ENCODE results near the gene ACAD10. TPM values are rescaled to one million over a fixed set of nuclear protein-coding genes. Genes with fewer than 3 reads are reported as not detected.
"Not testable (repeated sequence)": the region's sequence is repeated elsewhere in the genome, so short reads cannot be mapped to it uniquely, and the experiment has no call there.

Gene ACAD10
- total RNA-seq, 2 donors from 2014 or later = 13.0 to 18.2 TPM

- Histone ChIP-seq H3K4me1 (no peaks in the 10 kb centered on the region), H3K36me3 (peaks cover 45% of the 10 kb centered on the region), H3K4me3 (no peak overlapping the region), H3K27ac (no peak overlapping the region), H3K9me3 (no peaks in the 10 kb centered on the region), H3K27me3 (no peaks in the 10 kb centered on the region)
- no peak for TF ChIP-seq CTCF (IDR thresholded peaks at IDR 0.05)
- DNase-seq (ENCODE audit: low spot score) = no peak
These were observed 47.6 kb downstream of the ACAD10 start for GRCh38 chr12:111733340-111733915.

GRCh38 chr12:111739524-111739923 lies 53.7 kb downstream of the ACAD10 start:
- DNase-seq (ENCODE audit: low spot score); H3K27me3 ChIP-seq; H3K27ac ChIP-seq; H3K4me1 ChIP-seq; H3K9me3 ChIP-seq; H3K4me3 ChIP-seq: not testable (repeated sequence)
- peaks cover 26% of the 10 kb centered on the region for H3K36me3 ChIP-seq

DNA sequence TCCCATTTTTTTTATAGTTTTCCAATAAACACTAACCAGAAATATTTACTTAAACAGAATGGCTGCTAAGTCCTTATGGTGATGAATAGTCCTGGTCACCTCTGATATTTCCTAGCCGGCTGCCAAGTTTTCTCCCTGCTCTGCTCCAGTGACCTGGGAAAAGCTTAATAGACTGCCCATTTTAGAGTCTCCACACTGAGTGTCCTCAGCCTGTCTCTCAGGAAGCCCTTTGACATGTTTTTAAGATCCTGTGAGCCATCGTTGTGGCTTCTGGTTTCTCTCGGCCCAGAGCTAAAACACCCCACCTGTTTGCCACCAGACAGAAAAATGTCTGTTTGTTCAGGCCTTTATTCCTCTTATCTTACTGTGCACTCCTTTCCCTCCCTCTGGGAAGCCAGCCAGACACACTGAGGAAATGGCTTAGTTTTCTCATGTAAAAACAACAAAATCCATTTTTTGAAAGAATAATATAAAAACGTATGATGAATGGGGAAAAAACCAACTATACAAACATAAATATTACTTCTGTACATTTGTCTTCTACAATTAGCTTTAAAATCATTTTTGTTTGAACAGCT lies 55.5 kb downstream of the ACAD10 start:
- Histone ChIP-seq H3K36me3 (peaks cover 37% of the 10 kb centered on the region), H3K4me1 (peaks cover 0 to 8% of the 10 kb centered on the region in 2 donors), H3K9me3 (no peaks in the 10 kb centered on the region), H3K4me3 (no peak overlapping the region), H3K27ac (peak overlapping the region; percentile 14 to 16), H3K27me3 (no peaks in the 10 kb centered on the region)
- TF ChIP-seq CTCF (IDR thresholded peaks at IDR 0.05) = no peak
- no peak for DNase-seq (ENCODE audit: low spot score)

GRCh38 chr12:111745211-111745610 lies 59.4 kb downstream of the ACAD10 start:
- no peak for TF ChIP-seq CTCF (IDR thresholded peaks at IDR 0.05)
- Histone ChIP-seq H3K27me3 (no peaks in the 10 kb centered on the region), H3K4me1 (peaks cover 0 to 33% of the 10 kb centered on the region in 2 donors), H3K36me3 (peaks cover 32% of the 10 kb centered on the region), H3K27ac (no peak overlapping the region), H3K9me3 (no peaks in the 10 kb centered on the region), H3K4me3 (no peak overlapping the region)
- no peak for DNase-seq (ENCODE audit: low spot score)

DNA sequence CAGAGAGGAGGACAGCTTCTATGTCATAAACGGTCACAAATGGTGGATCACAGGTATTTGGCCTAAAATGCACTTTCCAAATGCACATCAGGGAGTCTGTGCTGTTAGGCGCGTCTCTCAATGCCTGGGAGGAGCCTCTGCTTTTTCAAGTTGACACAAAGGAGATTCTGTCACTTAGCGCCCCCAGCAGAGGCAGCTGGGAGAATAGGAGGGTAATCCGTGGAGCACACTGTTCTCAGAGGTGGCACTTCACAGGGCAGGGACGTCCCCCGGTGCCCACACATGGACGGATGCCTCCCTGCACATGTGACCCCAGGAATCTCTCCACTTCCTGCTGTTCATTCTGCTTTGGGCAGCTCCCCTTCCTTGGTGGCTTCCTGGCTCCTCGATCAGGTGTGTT lies 61.5 kb downstream of the ACAD10 start:
- peaks cover 0 to 24% of the 10 kb centered on the region in 2 donors for H3K4me1 ChIP-seq
- H3K27ac ChIP-seq = peak overlapping the region; percentile 53 to 73
- peaks cover 39% of the 10 kb centered on the region for H3K36me3 ChIP-seq
- TF ChIP-seq CTCF (IDR thresholded peaks at IDR 0.05) = no peak
- H3K9me3 ChIP-seq = no peaks in the 10 kb centered on the region
- no peak overlapping the region for H3K4me3 ChIP-seq
- no peak for DNase-seq (ENCODE audit: low spot score)
- H3K27me3 ChIP-seq = no peaks in the 10 kb centered on the region

DNA sequence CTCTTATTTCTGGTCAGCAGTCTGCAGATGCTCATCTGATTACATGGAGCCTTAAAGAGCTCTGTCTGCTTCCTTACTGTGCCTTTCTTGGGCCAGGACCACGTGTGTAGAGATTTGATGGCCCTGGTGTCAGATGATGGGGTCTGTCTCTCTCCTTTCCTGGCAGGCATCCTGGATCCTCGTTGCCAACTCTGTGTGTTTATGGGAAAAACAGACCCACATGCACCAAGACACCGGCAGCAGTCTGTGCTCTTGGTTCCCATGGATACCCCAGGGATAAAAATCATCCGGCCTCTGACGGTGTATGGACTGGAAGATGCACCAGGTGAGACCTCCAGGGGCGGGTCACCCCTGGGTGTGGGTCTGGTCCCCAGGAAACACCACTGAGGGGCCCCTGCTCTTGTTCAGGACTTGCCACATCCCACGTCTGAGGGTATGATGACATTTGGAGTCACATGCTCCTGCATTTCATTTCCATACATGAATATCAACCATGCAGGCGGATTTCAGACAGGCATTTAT lies 62.4 kb downstream of the ACAD10 start:
- peaks cover 39% of the 10 kb centered on the region for H3K36me3 ChIP-seq
- no peak for DNase-seq (ENCODE audit: low spot score)

More for the DNA sequence above, 62.4 kb downstream of the ACAD10 start:
- Histone ChIP-seq H3K4me1 (peaks cover 0 to 28% of the 10 kb centered on the region in 2 donors), H3K27ac (peak overlapping the region; percentile 72 to 73), H3K27me3 (no peaks in the 10 kb centered on the region), H3K4me3 (no peak overlapping the region), H3K9me3 (no peaks in the 10 kb centered on the region)
- no peak for TF ChIP-seq CTCF (IDR thresholded peaks at IDR 0.05)
